ELF-1 (cell line): ENCODE measurements around the gene KLHL2.
"Not testable (repeated sequence)": the region's sequence is repeated elsewhere in the genome, so short reads cannot be mapped to it uniquely, and the experiment has no call there.

Experiments
- DNase-seq: peaks from one replicate; pipeline ENCODE4 v3.0.0-alpha.2; 2016; ENCODE audit warnings: low read depth, low spot score

KLHL2 gene

GRCh38 chr4:165328101-165328425, 120.7 kb downstream of the KLHL2 start:
- DNase-seq = no peak

DNA sequence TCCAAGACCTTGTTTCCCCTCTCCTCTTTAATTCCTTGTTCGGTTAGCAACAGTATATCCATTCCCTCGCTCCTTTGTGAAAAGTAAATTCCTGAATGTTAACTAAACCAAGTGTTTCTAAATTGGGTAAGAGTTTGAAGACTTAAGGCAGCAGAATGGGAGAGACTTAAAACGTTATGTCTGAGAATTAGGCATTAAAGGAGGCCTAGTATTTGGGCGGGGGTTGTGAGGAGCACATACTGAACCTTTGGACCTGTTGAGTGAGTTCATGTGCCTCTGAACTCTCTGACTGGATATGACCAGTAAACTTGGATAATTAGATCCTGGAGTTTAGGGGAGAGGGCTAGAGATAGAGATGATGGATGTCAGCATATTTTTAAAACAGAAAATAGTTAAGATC, 121.3 kb downstream of the KLHL2 start:
- no peak for DNase-seq

GRCh38 chr4:165330071-165330470, 122.7 kb downstream of the KLHL2 start:
- DNase-seq = no peak

DNA sequence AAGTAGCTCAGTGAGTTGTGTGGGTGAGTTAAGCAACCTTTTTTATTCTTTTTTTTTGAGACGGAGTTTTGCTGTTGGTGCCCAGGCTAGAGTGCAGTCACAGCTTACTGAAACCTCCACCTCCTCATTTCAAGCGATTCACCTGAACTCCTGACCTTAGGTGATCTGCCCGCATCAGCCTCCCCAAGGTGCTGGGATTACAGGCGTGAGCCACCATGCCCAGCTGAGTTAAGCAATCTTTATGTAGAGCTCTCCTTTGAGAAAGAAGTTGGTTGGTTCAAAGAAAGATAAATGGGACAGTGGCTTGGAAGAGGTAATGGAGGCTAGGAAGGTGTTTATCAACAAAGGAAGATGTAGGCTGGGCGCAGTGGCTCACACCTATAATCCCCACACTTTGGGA, 123.3 kb downstream of the KLHL2 start:
- no peak for DNase-seq

DNA sequence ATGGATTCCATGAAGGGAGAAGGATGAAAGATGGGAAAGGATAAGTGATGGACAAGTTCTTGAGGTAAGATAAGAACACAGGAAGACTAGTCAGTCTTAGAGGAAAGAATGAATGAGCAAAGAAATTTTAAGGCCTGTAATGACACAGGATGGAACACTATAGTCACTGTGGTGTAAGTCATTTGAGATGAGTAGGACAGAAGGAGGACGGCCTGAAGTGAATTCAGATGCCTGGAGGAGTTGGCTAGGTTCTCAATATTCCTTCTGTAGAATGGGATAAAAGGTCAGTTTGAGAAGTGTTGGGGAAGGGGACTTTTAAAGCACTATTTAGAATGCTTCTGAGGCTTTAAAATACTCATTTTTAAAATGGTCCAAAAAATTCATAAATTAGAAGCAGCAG, 124.0 kb downstream of the KLHL2 start:
- DNase-seq = no peak

DNA sequence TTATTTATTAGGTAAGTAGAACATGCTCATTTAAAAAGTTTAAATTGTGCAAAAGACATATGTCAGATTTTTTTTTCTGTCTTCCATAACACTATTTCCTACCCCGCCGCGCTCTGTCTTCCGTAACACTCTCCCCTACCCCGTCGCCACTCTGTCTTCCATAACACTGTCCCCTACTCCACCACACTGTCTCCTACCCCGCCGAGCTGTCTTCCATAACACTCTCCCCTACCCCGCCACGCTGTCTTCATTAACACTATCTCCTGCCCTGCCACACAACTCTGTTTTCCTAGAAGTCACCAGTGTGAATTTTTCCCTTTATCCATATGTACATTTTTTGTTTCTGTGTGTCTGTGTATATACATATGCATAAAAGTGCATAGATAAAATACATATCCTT, 124.5 kb downstream of the KLHL2 start:
- no peak for DNase-seq

DNA sequence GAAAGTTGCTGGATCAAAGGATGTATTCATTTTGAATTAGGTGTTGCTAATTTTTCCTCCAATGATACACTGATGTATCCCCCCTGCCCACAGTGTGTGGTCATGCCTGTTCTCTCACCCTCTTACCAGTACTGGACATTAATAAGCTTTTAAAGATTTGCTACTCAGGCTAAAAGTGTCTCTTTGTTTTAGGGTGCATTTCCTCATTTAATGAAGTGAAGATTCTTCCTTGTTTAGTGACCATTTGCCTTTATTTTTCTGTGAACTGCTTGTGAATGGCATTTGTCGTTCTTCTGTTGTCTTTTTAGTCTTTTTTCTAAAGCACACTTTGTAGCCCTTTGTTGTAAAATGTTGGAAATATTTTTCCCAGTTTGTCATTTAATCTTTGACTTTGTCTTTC, 125.1 kb downstream of the KLHL2 start:
- DNase-seq = no peak

DNA sequence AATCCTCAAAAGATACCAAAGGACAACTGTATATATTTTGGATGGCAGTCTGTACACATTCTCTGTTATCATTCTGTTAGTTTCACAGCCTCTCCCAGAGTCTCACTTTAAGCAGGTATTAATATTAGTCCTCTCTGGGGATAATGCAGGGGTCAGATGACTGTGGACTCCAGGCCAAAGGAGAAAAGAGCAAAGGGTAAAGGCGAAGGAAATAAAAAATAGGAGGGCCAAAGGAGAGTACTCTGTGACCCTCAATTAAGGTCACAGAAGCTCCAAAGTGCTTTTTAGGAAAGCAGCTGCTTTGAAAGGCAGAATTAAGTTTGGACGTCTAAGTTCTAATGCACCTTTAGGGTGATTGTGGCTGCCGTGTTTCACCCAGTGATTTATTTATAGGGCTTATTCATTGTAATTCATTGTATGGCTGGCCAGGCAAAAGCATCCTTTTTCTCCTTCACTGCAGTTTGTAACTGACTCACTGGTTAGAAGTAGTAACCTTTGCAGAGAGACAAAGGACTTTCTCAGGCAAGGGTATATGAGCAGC, 127.9 kb downstream of the KLHL2 start:
- no peak for DNase-seq

DNA sequence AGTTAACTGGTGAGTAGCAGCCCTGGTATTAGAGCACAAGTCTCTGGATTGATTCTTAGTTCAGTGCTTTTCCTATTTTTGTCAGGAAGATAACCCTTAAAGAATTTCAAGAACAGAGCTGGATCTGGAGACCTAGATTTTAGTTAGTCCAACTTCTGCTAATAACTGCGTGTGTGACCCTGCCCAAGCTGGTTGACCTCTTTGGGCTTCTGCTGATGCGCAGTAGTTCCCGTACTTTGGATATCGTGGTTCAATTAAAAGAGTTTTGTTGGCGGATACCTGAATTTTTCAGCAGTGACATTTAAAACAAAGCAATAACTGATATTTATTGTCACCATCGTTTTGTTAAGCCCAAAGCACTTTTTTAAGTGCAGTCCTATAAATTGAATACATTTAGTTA, 129.4 kb downstream of the KLHL2 start:
- DNase-seq = no peak

GRCh38 chr4:165342340-165342739, 135.0 kb downstream of the KLHL2 start:
- not testable (repeated sequence) for DNase-seq

DNA sequence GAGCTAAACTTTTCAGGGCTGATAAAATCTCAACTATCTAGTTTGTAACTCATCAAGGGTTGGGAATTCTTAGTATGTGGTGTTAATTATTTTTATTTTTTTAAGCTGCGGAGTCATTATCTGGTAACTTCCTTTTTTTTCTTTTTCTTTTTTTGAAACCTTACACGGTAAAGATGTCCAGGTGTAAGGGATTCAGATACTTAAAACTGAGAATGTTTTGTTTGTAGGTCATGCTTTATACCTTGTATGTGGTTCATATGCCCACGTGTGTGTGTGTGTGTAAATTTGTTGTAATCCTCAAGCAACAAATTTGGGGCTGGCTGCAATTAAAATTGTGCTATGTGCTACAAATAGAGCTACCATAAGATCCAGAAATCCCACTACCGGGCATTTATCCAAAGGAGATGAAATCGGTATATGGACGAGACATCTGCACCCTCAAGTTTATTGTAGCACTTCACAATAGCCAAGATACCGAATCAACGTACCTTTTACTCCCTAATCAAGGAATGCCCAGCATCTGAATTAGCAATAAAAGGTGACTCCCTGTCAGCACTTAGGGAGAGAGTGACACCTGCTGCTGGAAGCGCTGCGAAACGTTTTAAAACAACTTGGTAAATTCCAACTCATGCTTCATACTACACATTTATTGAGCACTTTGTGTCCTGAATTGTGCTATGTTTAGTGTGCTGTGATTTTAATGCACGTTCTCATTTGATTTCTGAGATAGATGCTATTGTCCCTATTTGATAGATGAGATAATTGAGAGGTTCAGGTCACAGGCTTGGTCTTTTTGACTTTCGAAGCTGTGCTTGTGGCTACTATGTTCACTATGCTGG, 136.2 kb downstream of the KLHL2 start:
- no peak for DNase-seq

DNA sequence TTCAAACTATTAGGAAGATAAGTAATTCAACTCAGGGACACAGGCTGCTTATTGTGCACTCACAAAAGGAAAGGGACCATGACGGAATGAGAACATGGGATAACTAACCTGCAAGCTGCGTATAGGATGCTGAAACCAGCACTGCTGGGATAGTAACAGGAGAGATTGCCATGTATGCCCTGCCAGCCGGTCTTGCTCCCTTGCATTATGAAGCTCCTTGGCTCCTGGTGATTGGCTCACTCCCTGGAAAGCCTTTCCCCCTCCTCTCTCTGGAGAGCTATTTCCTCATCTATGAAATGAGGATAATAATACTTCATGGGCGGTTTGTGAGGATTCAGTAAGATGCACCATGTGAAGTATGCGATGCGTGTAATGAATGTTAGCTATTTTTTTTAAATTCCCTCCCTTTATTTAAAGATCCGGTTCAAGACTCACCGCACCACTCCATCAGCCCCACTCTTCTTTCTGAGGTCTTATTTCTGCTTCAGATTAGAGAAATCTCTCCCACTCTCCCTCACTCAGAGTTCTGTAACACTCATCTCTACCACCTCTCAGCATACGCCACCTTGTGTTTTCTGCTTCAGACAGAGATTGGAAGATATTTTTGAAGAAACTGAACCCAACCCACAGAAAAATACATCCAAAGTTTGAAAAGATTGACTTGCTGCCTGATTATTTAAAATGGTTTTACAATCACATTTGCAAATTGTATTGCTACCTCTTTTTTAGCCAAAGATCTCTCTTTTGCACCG, 138.5 kb downstream of the KLHL2 start:
- DNase-seq = no peak

DNA sequence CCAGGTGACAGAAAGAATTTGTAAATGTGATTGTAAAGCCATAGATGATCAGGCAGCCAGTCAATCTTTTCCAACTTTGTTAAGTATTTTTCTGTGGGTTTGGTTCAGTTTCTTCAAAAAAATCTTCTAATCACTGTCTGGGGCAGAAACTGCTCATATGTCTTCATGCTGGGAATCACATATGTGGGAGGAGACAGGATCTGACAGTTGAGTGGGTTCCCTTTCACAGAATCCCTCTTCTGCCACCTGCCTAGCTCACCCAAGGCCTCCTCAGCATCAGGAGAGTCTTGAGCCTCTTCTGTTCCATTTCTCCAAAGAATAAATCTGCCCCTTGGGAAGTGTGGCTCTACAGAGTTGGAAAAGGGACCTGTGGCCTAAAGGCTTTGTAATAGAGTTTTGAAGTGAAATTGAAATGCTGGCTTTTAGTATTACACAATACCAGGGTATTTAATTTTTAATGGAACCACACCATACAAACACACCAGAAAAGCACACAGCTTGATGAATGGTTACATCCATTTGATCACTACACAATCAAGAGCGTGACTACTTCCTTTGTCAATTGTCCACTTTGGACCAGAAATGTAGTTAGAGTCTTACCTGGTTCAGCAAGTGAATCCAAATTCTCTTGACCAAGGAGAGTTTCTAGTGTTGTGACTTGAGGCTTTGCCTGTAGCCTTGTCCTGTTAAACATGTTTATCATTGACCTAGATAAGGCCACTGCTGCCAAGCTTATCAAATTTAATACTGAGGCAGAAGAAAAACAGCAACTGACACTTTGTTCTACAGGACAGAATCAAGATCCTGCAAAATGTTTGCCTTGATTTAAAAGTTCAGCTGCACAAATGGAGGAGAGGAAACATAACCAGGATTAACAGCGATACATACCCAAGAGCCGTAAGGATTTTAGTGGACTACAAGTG, 140.5 kb downstream of the KLHL2 start:
- DNase-seq = no peak

GRCh38 chr4:165351359-165352130, 144.2 kb downstream of the KLHL2 start:
- peak; percentile 45 for DNase-seq

- DNase-seq = peak; percentile 65
These were observed 148.5 kb downstream of the KLHL2 start for GRCh38 chr4:165355900-165356300.

DNA sequence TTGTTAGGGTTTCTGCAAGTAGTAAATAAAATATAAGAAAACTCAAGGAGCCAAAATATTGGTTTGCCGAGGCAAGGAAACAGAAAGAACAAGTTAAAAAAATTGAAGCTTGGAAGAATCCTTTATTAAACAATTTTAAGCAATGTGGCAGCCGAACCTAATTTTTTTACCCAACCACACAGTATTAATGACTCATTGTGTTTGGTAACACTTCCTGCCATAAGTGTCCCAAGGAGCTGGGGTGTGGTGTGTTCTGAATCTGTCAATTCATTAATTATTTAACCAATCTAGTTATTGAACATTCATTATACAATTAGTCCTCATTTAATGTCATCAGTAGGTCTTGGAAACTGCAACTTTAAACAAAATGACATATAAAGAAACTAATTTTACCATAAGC, 152.1 kb downstream of the KLHL2 start:
- no peak for DNase-seq

GRCh38 chr4:165360041-165360695, 152.8 kb downstream of the KLHL2 start:
- no peak for DNase-seq

- DNase-seq = no peak
These were observed 153.8 kb downstream of the KLHL2 start for GRCh38 chr4:165360985-165361670.

- DNase-seq = no peak
These were observed 154.4 kb downstream of the KLHL2 start for GRCh38 chr4:165361810-165362209.
